Heart left ventricle (tissue), 13 donors: ENCODE data around the gene ZNF648.

Experiments used
- POLR2A ChIP-seq, 2 donors: fragments of 450-650 bp; IDR thresholded peaks; one replicate each; pipeline ENCODE4 v1.6.1; 2017; ENCODE audit warnings: antibody characterized with exemption in 2 of 2, mild to moderate bottlenecking in 2 of 2, moderate library complexity in 2 of 2
- TF ChIP-seq, protein P1 (sequence below), 12 donors: fragments of 200-600 bp; sonication (generic) in 4 of 12; IDR thresholded peaks; one replicate each; pipeline versions ENCODE4 v1.5.0 to v1.8.0; 2018 to 2022; ENCODE audit warnings: antibody characterized with exemption in 12 of 12, mild to moderate bottlenecking in 5 of 12
- donor health status: ischemic (EF 13 %, LVEDD 7.1; RV severe dilation, severe dysfunction).
- donor health status: DM: no; HTN: yes; CAD: no.
- donor health status: DM: no; HTN: no; CAD: no.
- donor health status: ischemic (EF 25% LVEDD 6.9; RV normal size, moderate dysfunction).
- donor health status: ischemic (EF 25% LVEDD 5.7; RV mildly dilated, moderate dysfunction).
- donor health status: ischemic (EF 35%, LVEDD 5.7; RV mildly dilated, moderate dysfunction).
- donor health status: nonischemic (EF 11% LVEDD 7.7; RV severe dilation, severe dysfunction).
- donor health status: DM: yes; HTN: yes; CAD: no.
- donor health status: PGD.
- donor health status: ischemic (EF 29% LVEDD 5.4; RV normal size, mild dysfunction).
- donor health status: nonischemic (EF 23%, LVEDD 6.1; RV moderate dilation, normal function).

GRCh38 chr1:182062223-182062622, 711 bp upstream of the ZNF648 start:
- TF ChIP-seq, protein P1, sequence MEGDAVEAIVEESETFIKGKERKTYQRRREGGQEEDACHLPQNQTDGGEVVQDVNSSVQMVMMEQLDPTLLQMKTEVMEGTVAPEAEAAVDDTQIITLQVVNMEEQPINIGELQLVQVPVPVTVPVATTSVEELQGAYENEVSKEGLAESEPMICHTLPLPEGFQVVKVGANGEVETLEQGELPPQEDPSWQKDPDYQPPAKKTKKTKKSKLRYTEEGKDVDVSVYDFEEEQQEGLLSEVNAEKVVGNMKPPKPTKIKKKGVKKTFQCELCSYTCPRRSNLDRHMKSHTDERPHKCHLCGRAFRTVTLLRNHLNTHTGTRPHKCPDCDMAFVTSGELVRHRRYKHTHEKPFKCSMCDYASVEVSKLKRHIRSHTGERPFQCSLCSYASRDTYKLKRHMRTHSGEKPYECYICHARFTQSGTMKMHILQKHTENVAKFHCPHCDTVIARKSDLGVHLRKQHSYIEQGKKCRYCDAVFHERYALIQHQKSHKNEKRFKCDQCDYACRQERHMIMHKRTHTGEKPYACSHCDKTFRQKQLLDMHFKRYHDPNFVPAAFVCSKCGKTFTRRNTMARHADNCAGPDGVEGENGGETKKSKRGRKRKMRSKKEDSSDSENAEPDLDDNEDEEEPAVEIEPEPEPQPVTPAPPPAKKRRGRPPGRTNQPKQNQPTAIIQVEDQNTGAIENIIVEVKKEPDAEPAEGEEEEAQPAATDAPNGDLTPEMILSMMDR (IDR thresholded peaks at IDR 0.05): no peak
- TF ChIP-seq POLR2A (IDR thresholded peaks at IDR 0.05): no peak
